Measurements from ENCODE around the gene CAMK1G. TPM values are rescaled to one million over a fixed set of nuclear protein-coding genes. Genes with fewer than 3 reads are reported as not detected.
A peak's percentile ranks its signal among the peaks of the same experiment; 100 is the strongest.

CAMK1G gene
- total RNA-seq, 2 donors from 2014 or later, result 0.55 to 2.1 TPM

DNA sequence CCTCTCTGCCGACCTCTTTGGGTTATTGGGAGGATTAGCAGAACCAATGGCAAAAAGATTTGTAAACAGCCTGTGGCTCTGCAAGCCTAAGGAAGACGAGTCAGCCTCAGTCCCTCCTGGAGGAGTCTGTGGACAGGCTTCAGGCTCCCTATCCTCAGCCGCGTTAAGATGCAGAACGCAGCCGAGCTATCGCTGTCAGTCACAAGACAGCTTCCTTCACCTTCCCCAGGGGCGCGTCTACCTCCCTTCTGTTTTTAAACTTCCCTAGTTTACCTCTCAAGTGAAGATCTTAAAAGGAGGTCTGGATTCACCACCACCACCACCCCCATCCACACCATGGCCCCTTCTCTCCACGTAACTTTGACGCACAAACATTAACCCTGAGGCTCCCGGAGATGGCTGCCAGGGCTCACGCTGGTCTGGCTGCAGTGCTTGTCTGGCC, 738 bp downstream of the CAMK1G start:
- no peak overlapping the region for H3K27ac Mint-ChIP-seq

DNA sequence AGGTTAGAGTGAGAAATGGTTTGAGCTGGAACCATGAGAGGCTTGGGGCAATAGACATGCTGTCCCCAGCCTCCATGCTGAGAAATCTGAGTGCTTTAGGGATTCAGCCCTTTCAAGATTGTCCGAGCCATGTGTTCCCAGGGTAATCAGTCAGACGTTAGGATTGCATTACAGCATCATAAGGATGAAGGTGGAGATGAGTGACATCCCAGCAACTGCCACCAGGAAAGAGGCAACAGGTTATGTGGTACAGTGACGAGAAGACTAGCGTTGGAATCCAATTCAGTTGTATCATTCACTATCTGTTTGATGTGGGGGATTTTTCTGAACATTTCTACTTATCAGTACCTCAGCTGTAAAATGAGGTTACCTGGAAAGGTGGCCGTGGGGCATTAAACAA, 1.7 kb downstream of the CAMK1G start:
- no peaks in the 10 kb centered on the region for H3K36me3 Mint-ChIP-seq (ENCODE audit: low read depth)
- peak overlapping the region; percentile 43 for H3K4me3 ChIP-seq (ENCODE audit: low read length)
- DNase-seq, result no peak

More for the DNA sequence above, 738 bp downstream of the CAMK1G start:
- H3K9me3 Mint-ChIP-seq, result no peaks in the 10 kb centered on the region
- no peaks in the 10 kb centered on the region for H3K9me3 ChIP-seq (ENCODE audit: control insufficient read depth, low read length)
- H3K27me3 Mint-ChIP-seq (ENCODE audit: insufficient read depth), result peaks cover 5% of the 10 kb centered on the region
- H3K27ac ChIP-seq (ENCODE audit: low read depth, low read length), result no peak overlapping the region
- no peaks in the 10 kb centered on the region for H3K36me3 Mint-ChIP-seq (ENCODE audit: low read depth)
- peaks cover 4% of the 10 kb centered on the region for H3K4me1 ChIP-seq (ENCODE audit: control insufficient read depth, insufficient read depth, low read length)
- H3K4me1 Mint-ChIP-seq, result no peaks in the 10 kb centered on the region
- DNase-seq, result no peak
- no peak overlapping the region for H3K4me3 Mint-ChIP-seq
- peak overlapping the region; percentile 65 for H3K4me3 ChIP-seq (ENCODE audit: low read length)
- H3K36me3 ChIP-seq (ENCODE audit: control insufficient read depth, insufficient read depth, low read length), result no peaks in the 10 kb centered on the region
- 78 to 80% methylated on average over 12 to 13 of the region's 13 CpGs for WGBS, 2 experiments (ENCODE audit: insufficient coverage in 1 of 2, insufficient read length in 1 of 2)
- TF ChIP-seq, protein P1, sequence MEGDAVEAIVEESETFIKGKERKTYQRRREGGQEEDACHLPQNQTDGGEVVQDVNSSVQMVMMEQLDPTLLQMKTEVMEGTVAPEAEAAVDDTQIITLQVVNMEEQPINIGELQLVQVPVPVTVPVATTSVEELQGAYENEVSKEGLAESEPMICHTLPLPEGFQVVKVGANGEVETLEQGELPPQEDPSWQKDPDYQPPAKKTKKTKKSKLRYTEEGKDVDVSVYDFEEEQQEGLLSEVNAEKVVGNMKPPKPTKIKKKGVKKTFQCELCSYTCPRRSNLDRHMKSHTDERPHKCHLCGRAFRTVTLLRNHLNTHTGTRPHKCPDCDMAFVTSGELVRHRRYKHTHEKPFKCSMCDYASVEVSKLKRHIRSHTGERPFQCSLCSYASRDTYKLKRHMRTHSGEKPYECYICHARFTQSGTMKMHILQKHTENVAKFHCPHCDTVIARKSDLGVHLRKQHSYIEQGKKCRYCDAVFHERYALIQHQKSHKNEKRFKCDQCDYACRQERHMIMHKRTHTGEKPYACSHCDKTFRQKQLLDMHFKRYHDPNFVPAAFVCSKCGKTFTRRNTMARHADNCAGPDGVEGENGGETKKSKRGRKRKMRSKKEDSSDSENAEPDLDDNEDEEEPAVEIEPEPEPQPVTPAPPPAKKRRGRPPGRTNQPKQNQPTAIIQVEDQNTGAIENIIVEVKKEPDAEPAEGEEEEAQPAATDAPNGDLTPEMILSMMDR (conservative IDR thresholded peaks at IDR 0.05), result no peak
- H3K27me3 ChIP-seq (ENCODE audit: control insufficient read depth, insufficient read depth, low read length, poor library complexity, severe bottlenecking), result peaks cover 41% of the 10 kb centered on the region
- H3K9ac ChIP-seq (ENCODE audit: extremely low read depth, low read length, poor library complexity, severe bottlenecking), result no peak overlapping the region

DNA sequence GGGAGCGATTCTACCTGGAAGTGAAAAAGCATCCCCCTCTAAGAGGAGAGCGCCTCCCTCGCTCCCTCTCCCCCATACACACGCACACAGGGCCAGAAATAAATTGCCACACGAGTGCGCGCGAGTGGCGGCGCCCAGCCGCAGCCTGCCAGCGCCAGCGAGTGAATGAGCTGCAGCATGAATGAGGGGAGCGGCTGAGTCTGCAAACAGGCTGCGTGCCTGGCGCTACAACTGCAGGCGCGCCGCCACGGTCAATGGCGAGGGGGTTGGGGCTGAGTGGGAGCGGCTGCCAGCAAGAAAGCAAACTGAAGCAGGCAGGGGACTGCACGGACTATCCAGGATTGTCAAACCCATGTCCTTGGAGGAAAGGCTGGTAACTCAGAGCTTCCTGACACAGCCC, 2.2 kb downstream of the CAMK1G start:
- Mint-ChIP-seq H3K4me3 (no peak overlapping the region), H3K9me3 (no peaks in the 10 kb centered on the region), H3K4me1 (no peaks in the 10 kb centered on the region), H3K27me3 (ENCODE audit: insufficient read depth) (peaks cover 5% of the 10 kb centered on the region), H3K27ac (no peak overlapping the region), H3K36me3 (ENCODE audit: low read depth) (no peaks in the 10 kb centered on the region)
- peak overlapping the region; percentile 43 for H3K4me3 ChIP-seq (ENCODE audit: low read length)
- peak; percentile 80 for DNase-seq
- no peak overlapping the region for H3K9ac ChIP-seq (ENCODE audit: extremely low read depth, low read length, poor library complexity, severe bottlenecking)
- H3K27me3 ChIP-seq (ENCODE audit: control insufficient read depth, insufficient read depth, low read length, poor library complexity, severe bottlenecking), result peaks cover 39% of the 10 kb centered on the region
- no peaks in the 10 kb centered on the region for H3K9me3 ChIP-seq (ENCODE audit: control insufficient read depth, low read length)
- H3K36me3 ChIP-seq (ENCODE audit: control insufficient read depth, insufficient read depth, low read length), result no peaks in the 10 kb centered on the region
- peaks cover 4% of the 10 kb centered on the region for H3K4me1 ChIP-seq (ENCODE audit: control insufficient read depth, insufficient read depth, low read length)
- WGBS, 2 experiments (ENCODE audit: insufficient coverage in 1 of 2, insufficient read length in 1 of 2), result 5 to 15% methylated on average over 16 to 23 of the region's 23 CpGs
- TF ChIP-seq, protein P1 (conservative IDR thresholded peaks at IDR 0.05), result no peak
- H3K27ac ChIP-seq (ENCODE audit: low read depth, low read length), result no peak overlapping the region

More for the DNA sequence above, 1.7 kb downstream of the CAMK1G start:
- H3K27me3 ChIP-seq (ENCODE audit: control insufficient read depth, insufficient read depth, low read length, poor library complexity, severe bottlenecking), result peaks cover 39% of the 10 kb centered on the region
- WGBS, 2 experiments (ENCODE audit: insufficient coverage in 1 of 2, insufficient read length in 1 of 2), result 67 to 78% methylated on average over 1 to 5 of the region's 5 CpGs
- no peak overlapping the region for H3K27ac ChIP-seq (ENCODE audit: low read depth, low read length)
- peaks cover 4% of the 10 kb centered on the region for H3K4me1 ChIP-seq (ENCODE audit: control insufficient read depth, insufficient read depth, low read length)
- no peaks in the 10 kb centered on the region for H3K4me1 Mint-ChIP-seq
- TF ChIP-seq, protein P1 (conservative IDR thresholded peaks at IDR 0.05), result no peak
- no peak overlapping the region for H3K4me3 Mint-ChIP-seq
- no peaks in the 10 kb centered on the region for H3K9me3 ChIP-seq (ENCODE audit: control insufficient read depth, low read length)
- H3K9me3 Mint-ChIP-seq, result no peaks in the 10 kb centered on the region
- H3K27me3 Mint-ChIP-seq (ENCODE audit: insufficient read depth), result peaks cover 5% of the 10 kb centered on the region
- H3K36me3 ChIP-seq (ENCODE audit: control insufficient read depth, insufficient read depth, low read length), result no peaks in the 10 kb centered on the region
- H3K9ac ChIP-seq (ENCODE audit: extremely low read depth, low read length, poor library complexity, severe bottlenecking), result no peak overlapping the region
- H3K27ac Mint-ChIP-seq, result no peak overlapping the region
